ENCODE data around the gene LARP4.

- TF ChIP-seq EZH2 (IDR thresholded peaks at IDR 0.05) (no peak), CTCF (IDR thresholded peaks at IDR 0.05) (no peak)
These were observed 38.0 kb upstream of the LARP4 start for GRCh38 chr12:50362671-50363070.

All from neural progenitor cell (in vitro differentiated cells).